ENCODE measurements around the gene ANO10.

ANO10 gene

DNA sequence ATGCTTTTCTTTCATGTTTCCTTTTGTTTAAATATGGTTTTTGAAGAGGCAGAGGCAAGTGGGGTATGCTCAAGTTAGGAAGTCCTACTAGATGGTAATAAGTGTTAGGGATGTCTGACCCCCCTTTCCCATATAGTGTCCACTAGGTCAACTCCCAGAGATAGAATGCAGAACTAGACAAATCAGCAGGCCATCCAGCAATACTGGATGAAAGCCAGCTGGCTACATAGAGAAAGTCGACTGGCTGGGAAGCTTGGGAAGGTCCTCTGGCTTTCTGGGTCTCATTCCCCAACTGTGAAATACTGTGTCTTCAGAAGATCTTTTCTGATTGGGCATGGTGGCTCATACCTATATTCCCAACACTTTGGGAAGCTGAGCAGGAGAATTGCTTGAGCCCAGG lies 221.6 kb downstream of the ANO10 start:
- DNase-seq (ENCODE audit: low read depth in 1 of 2, low spot score in 1 of 2) = no peak
- TF ChIP-seq JUND (IDR thresholded peaks at IDR 0.05; ENCODE audit: low read depth) = no peak
- in situ Hi-C loops (cut with HindIII; ENCODE audit: low pct_unique_long_range_greater_than_20kb, low sequenced_read_pairs) = no loop called here

DNA sequence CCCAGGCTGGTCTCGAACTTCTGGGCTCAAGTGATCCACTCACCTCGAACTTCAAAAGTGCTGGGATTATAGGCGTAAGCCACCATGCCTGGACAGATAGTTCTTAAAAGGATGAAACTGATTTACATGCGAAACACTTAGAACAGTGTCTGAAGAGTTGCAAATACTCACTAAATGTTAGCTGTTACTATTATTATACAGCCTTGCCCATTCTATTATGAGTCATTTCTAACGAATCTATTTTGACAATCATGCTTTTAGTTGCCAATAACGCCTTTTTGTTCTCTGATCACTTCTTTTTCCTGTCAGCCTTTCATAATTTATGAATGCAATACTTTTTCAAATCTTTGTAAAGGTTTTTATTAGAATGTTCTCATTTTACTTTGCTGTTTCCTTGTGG lies 222.8 kb downstream of the ANO10 start:
- in situ Hi-C loops (cut with HindIII; ENCODE audit: low pct_unique_long_range_greater_than_20kb, low sequenced_read_pairs) = no loop called here
- no peak for DNase-seq (ENCODE audit: low read depth in 1 of 2, low spot score in 1 of 2)
- TF ChIP-seq JUND (IDR thresholded peaks at IDR 0.05; ENCODE audit: low read depth) = no peak

DNA sequence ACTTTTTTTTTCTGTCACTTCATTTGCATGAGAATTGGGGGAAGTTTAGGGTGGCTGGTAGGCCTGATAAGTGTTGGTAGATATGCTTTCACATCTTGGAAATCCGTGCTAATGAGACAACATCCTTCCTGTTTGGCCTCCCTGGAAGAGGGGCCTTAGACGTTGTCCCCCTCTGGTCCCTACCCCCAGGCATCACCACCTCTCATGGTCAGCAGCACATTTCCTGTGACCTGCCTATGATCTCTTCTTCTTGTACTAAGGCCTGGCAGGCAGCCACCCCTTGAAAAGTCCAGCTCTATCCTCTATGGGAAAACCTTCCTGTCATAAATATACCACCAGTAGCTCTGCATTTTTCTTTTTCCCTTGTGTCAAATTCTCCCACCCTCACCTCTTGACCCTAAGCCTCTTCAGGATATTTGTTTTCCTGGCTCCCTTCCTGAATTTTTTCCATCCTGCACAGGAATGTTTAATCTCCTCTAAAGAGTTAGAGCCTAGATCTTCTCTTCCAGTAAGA lies 227.7 kb downstream of the ANO10 start:
- in situ Hi-C loops (cut with HindIII; ENCODE audit: low pct_unique_long_range_greater_than_20kb, low sequenced_read_pairs) = no loop called here
- no peak for DNase-seq (ENCODE audit: low read depth in 1 of 2, low spot score in 1 of 2)
- no peak for TF ChIP-seq JUND (IDR thresholded peaks at IDR 0.05; ENCODE audit: low read depth)

DNA sequence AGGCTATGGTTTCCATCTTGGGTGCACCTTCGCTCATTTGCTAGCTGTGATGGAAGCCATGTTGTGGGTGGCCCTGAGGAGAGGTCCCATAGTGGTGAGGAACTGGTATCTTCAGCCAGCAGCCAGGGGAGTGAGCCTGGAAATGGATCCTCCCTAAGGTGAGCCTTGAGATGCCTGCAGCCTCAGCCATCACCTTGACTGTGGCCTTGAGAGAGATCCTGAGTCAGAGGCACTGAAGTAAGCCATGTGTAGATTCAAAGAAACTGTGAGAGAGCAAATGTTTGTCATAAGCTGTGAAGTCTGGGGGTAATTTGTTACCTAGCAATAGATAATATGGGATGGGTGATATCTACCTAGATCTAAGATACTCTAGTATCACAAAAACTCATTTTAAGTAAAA lies 230.2 kb downstream of the ANO10 start:
- no peak for TF ChIP-seq JUND (IDR thresholded peaks at IDR 0.05; ENCODE audit: low read depth)
- in situ Hi-C loops (cut with HindIII; ENCODE audit: low pct_unique_long_range_greater_than_20kb, low sequenced_read_pairs) = no loop called here
- DNase-seq (ENCODE audit: low read depth in 1 of 2, low spot score in 1 of 2) = no peak

DNA sequence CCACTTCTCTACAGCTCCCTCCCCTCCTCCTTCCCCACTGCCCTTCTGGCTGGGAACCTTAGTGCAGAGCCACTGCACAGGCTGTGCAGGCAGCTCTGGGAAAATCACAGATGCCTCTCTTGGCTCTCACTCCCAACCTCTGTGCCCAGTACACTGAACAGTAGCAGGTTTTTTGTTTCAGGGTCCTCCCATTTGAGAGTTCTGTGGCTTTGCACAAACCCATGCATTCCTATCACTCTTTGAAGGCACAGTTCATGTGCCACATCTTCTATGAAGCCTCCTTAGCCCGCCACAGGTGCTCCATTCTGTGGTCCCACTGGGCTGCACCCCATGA lies 231.6 kb downstream of the ANO10 start:
- in situ Hi-C loops (cut with HindIII; ENCODE audit: low pct_unique_long_range_greater_than_20kb, low sequenced_read_pairs) = no loop called here
- no peak for DNase-seq (ENCODE audit: low read depth in 1 of 2, low spot score in 1 of 2)
- TF ChIP-seq JUND (IDR thresholded peaks at IDR 0.05; ENCODE audit: low read depth) = no peak

DNA sequence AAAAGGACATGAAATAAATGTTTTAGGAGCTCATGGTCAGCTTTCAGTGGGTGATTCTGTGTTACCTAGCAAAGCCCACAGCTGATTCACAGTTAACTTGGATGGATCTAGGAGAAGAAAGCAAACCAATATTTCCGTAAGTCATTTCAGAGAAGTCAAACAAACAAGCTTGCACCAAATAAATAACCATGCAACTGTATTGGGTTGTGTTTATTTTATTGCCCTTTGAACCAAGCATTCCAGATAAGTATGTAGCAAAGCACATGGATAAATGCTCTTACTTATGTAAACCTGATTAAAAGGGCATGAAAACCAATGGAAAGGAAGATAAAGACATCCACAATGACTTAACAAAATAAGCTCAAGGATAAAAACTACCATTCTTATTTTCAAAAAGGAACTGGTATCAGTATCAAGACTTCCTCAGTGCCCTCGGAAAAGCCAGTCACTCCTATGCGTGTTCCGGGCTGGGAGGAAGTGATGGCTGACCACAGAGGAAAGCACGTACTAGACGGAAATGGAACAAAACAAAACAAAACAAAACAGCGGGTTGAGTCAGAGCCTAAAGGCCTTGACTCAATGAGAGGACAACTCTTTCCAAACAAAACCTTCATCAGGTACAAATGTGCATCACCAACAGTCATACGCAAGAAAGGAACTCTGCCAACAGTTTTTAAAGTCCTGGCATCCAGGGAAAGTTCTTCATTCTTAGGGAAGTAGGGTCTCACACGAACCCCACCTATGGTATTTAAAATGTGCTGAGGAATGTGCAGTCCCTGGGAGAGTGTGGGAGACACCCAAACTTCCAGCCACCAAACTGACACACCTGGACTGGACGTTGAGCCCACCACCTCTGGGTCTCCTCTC lies 232.2 kb downstream of the ANO10 start:
- no peak for TF ChIP-seq JUND (IDR thresholded peaks at IDR 0.05; ENCODE audit: low read depth)
- in situ Hi-C loops (cut with HindIII; ENCODE audit: low pct_unique_long_range_greater_than_20kb, low sequenced_read_pairs) = no loop called here
- DNase-seq (ENCODE audit: low read depth in 1 of 2, low spot score in 1 of 2) = no peak

DNA sequence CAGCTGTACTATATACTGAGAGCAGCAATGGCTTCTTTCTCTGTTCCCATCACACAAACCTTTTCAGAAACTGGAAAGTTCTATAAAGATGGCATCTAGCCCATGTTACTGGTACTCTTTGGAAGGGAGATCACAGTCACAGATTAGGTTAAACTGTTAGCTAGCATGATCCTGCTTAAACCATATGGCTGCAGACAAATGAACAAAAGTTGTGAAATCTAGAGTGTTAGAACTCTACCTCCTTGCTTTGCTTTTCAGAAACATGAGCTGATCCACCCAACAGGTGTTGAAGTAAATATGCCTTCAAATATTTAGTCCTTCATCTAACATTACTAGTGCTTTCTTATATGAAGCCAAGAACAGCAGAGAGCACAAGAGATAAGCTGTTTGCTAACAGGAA lies 232.9 kb downstream of the ANO10 start:
- DNase-seq (ENCODE audit: low read depth in 1 of 2, low spot score in 1 of 2) = no peak
- TF ChIP-seq JUND (IDR thresholded peaks at IDR 0.05; ENCODE audit: low read depth) = no peak
- in situ Hi-C loops (cut with HindIII; ENCODE audit: low pct_unique_long_range_greater_than_20kb, low sequenced_read_pairs) = no loop called here

DNA sequence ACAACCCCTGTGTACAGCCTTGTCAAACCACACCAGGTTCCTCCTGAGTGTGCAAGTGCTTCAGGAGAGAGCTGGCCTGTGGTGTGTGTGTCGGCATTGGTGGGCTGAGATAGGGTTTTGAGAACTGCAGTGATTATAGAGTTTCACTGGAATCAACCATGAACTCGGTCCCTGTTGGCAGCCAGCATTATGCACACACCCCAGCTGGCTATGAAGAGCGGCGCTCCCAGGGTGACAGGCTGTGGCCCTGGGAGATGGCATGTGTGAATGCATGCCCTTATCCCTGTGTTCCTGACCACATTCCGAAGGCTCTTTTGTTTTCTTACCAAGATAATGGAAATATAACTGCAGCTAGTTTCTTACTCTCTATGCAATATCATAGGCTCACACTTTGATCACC lies 233.6 kb downstream of the ANO10 start:
- TF ChIP-seq JUND (IDR thresholded peaks at IDR 0.05; ENCODE audit: low read depth) = no peak
- in situ Hi-C loops (cut with HindIII; ENCODE audit: low pct_unique_long_range_greater_than_20kb, low sequenced_read_pairs) = no loop called here
- DNase-seq (ENCODE audit: low read depth in 1 of 2, low spot score in 1 of 2) = no peak

DNA sequence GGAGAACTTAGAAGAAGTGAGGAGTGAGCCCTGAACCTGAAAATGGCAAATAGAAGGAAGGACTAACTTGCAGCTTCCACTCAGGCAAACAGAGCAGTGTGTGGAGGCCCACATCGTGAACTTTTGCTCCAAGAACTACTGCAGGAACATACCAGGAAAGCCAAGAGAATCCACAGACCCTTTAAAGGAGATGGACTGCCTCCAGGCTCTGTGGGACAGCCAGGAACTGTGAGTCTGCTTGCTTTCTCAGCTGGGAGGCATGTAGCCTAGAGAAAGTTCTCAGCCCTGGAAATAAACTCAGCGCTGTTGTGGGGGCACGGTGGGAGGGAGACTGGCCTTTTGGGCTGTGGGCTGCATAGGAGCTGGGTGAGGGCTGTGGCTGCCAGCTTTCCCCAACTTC lies 242.5 kb downstream of the ANO10 start:
- no peak for TF ChIP-seq JUND (IDR thresholded peaks at IDR 0.05; ENCODE audit: low read depth)
- no peak for DNase-seq (ENCODE audit: low read depth in 1 of 2, low spot score in 1 of 2)
- in situ Hi-C loops (cut with HindIII; ENCODE audit: low pct_unique_long_range_greater_than_20kb, low sequenced_read_pairs) = no loop called here

DNA sequence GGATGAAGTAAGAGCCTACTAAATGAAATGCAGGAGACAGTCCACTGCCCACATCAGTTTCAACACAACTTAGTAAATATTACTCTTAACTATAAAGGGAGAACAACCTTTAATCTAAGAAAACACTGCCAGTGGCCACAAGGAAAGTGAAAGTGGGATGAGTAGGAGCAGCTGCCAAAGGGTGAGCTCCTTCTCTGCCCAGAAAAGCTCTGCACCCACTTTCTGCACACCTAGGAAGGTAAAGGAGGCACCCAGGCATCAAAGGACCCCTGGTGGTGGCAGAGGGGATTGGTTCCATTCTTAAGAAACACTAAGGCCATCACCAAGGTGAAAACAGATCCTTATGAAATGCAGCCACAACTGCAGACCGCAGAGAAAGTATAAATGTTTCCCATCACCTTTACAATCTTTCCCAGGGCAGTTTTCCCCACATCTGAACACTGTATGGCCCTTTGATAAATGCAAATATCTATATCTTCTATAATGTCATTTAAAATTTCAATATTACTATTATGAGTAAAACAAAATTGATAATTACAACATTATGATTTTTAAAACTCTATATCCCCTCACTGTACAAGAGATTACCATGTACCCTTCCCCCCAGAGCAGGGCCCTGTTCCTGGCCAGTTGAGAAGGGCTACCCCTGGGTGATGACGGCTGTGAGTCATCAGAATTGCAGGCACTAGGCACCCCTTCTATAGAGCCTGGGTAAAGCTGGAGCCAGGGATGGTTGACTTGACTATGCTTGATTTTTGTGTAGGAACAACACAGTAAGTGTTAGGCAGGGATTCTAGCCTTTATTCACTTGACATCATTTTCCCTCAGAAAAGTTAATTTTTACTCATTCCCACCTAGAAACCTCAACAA lies 243.5 kb downstream of the ANO10 start:
- TF ChIP-seq JUND (IDR thresholded peaks at IDR 0.05; ENCODE audit: low read depth) = no peak
- DNase-seq (ENCODE audit: low read depth in 1 of 2, low spot score in 1 of 2) = peak; percentile 70 to 76
- in situ Hi-C loops (cut with HindIII; ENCODE audit: low pct_unique_long_range_greater_than_20kb, low sequenced_read_pairs) = no loop called here

DNA sequence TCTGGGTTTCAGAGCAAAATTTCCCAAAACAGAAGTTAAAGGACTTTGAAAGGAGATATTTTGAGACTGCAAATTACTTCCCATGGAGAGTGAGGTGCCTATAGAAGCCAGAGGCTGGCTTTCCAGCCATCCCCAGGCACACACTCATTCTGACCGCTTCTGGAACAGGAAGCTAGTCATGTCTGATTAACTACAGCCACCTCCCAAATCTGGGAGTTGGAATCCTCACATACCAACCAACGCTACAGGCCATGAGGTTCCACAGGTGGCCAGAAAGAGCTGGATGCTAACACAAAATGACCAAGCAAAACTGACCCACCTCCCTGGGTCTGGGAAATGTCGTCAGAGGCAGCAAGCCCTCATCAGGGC lies 248.3 kb downstream of the ANO10 start:
- TF ChIP-seq JUND (IDR thresholded peaks at IDR 0.05; ENCODE audit: low read depth) = no peak
- DNase-seq (ENCODE audit: low read depth in 1 of 2, low spot score in 1 of 2) = no peak
- in situ Hi-C loops (cut with HindIII; ENCODE audit: low pct_unique_long_range_greater_than_20kb, low sequenced_read_pairs) = no loop called here

DNA sequence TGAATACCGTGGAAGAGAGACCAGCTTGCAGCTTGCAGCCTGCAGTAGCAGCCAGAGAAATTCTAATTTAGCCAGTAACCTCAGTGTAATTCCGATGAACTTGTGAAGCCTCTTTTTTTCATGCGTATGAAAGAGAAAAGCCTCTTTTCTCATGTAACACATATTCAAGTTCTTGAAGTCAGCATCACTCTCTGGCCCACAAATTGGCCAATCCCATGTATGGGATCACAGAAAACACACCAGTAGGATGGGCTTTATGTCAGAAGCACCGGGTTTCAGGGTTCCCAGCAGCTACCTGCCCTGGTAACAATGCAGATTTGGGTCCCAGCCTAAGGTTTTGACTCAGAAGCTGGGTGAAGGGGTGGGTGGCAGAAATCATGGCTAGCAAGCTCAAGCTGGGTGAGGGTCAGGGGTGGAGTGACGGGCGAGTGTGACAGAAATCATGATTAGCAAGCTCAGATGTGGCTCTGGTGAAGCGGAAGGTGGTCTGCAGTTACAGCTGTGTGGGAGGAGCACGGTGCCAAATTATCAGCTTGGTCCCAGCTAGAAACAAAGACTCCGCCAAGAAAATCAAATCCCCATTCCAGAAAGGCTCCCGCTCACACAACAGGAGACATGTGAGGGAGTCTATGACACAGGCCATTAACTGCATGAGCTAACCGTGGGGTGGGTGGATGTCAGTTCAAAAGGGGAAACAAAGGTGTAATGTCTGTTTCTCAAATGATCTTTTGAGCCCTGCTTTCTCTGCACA lies 248.8 kb downstream of the ANO10 start:
- no peak for DNase-seq (ENCODE audit: low read depth in 1 of 2, low spot score in 1 of 2)
- in situ Hi-C loops (cut with HindIII; ENCODE audit: low pct_unique_long_range_greater_than_20kb, low sequenced_read_pairs) = no loop called here
- TF ChIP-seq JUND (IDR thresholded peaks at IDR 0.05; ENCODE audit: low read depth) = no peak

All from T47D (cell line).